Suprapubic skin (tissue), 3 donors: ENCODE measurements around the gene RPGRIP1L.

Experiments
- POLR2AphosphoS5 ChIP-seq, 3 donors: sonication (generic); formaldehyde crosslinking; IDR thresholded peaks; one replicate each; pipeline ENCODE4 v1.6.1; 2017; ENCODE audit warnings: antibody characterized with exemption in 3 of 3
- TF ChIP-seq, protein P1 (sequence below), 2 donors: fragments of 200-600 bp in 1 of 2; fragments of 450-650 bp in 1 of 2; sonication (generic) in 1 of 2; IDR thresholded peaks; one replicate each; pipeline ENCODE4 v1.5.1; 2016 to 2019; ENCODE audit warnings: antibody characterized with exemption in 2 of 2, mild to moderate bottlenecking in 1 of 2, moderate library complexity in 1 of 2

DNA sequence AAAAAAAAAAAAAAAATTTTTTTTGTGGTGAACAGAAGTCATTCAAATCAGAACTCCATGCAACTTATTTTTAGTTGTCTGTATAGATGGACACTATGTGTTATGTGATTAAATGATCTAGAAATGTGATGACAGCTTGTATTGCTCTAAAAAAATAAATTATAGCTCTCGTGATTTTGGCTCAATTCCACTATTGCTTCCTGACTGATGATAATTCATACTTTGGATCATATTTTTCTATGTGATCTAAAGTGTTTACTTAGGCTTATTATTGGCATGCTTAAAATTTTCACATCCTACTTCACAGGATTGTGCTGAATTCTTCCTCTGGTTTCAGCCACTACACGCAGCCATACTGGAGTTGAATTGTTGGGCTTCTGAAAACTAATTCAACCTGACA lies 76.8 kb downstream of the RPGRIP1L start:
- TF ChIP-seq, protein P1, sequence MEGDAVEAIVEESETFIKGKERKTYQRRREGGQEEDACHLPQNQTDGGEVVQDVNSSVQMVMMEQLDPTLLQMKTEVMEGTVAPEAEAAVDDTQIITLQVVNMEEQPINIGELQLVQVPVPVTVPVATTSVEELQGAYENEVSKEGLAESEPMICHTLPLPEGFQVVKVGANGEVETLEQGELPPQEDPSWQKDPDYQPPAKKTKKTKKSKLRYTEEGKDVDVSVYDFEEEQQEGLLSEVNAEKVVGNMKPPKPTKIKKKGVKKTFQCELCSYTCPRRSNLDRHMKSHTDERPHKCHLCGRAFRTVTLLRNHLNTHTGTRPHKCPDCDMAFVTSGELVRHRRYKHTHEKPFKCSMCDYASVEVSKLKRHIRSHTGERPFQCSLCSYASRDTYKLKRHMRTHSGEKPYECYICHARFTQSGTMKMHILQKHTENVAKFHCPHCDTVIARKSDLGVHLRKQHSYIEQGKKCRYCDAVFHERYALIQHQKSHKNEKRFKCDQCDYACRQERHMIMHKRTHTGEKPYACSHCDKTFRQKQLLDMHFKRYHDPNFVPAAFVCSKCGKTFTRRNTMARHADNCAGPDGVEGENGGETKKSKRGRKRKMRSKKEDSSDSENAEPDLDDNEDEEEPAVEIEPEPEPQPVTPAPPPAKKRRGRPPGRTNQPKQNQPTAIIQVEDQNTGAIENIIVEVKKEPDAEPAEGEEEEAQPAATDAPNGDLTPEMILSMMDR (IDR thresholded peaks at IDR 0.05) = no peak
- TF ChIP-seq POLR2AphosphoS5 (IDR thresholded peaks at IDR 0.05) = no peak
